MM.1S (cell line): ENCODE results near the gene SDHD.
"Not testable (repeated sequence)": the region's sequence is repeated elsewhere in the genome, so short reads cannot be mapped to it uniquely, and the experiment has no call there.

ENCODE experiments used
- CTCF ChIP-seq: fragments of 300-600 bp; sonication (generic); IDR thresholded peaks from 2 replicates; pipeline ENCODE4 v1.5.1; 2016; ENCODE audit warnings: antibody characterized with exemption, low read length, mixed read lengths
- EZH2 ChIP-seq: fragments of 300-600 bp; sonication (generic); optimal IDR thresholded peaks from 2 replicates; pipeline ENCODE3; 2017; ENCODE audit warnings: low read depth, mild to moderate bottlenecking, antibody characterized with exemption, low read length, mixed read lengths

DNA sequence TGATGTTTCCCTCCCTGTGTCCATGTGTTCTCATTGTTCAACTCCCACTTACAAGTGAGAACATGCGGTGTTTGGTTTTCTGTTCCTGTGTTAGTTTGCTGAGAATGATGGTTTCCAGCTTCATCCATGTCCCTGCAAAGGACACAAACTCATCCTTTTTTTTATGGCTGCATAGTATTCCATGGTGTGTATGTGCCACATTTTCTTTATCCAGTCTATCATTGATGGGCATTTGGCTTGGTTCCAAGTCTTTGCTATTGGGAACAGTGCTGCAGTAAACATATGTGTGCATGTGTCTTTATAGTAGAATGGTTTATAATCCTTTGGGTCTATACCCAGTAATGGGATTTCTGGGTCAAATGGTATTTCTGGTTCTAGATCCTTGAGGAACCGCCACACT is 40.0 kb upstream of the SDHD start:
- not testable (repeated sequence) for TF ChIP-seq CTCF, EZH2
